Anterior cingulate cortex (tissue), 58 donors: ENCODE data around the gene ZNRF3.

Source experiments
- DNase-seq, 58 donors: peaks; one replicate each; lab custom pipeline; 2025; lab: John Stamatoyannopoulos, UW

Gene ZNRF3

DNA sequence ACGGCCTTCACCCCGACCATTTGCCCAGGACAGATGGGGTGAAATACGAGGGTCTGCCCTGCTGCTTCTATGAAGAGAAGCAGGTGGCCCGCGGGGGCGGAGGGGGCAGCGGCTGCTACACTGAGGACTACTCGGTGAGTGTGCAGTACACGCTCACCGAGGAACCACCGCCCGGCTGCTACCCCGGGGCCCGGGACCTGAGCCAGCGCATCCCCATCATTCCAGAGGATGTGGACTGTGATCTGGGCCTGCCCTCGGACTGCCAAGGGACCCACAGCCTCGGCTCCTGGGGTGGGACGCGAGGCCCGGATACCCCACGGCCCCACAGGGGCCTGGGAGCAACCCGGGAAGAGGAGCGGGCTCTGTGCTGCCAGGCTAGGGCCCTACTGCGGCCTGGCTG, 167.1 kb downstream of the ZNRF3 start:
- no peak for DNase-seq

DNA sequence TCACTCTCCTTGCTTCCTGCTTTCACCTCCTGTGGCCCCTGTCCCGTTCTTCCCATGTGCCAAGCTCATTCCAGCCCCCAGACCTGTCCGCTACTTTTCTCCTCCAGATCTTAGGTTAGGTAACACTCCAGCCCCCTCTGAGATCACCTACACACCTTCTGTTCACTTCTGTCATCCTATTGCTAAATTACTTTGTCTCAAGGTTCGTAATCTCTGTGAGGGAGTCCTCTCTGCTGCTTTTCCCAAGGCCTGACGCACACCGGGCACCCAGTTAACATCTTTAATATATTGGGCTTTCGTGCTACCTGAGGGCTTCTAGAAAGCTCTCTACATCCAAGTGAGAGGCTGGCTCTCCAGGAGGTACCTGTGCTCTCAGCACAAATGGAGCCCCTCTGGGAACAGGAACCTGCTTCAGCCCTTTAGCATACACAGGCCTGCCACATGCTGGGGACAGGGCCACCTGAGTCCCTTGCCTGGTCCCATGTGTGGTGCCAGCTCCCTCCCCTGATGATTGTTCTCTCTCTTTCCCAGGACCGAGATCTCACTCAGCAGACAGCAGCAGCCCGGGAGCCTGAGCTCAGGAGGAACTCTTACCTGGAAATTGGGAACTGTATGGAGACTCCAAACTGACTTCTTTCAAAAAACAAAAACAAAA, 169.8 kb downstream of the ZNRF3 start:
- no peak for DNase-seq

DNA sequence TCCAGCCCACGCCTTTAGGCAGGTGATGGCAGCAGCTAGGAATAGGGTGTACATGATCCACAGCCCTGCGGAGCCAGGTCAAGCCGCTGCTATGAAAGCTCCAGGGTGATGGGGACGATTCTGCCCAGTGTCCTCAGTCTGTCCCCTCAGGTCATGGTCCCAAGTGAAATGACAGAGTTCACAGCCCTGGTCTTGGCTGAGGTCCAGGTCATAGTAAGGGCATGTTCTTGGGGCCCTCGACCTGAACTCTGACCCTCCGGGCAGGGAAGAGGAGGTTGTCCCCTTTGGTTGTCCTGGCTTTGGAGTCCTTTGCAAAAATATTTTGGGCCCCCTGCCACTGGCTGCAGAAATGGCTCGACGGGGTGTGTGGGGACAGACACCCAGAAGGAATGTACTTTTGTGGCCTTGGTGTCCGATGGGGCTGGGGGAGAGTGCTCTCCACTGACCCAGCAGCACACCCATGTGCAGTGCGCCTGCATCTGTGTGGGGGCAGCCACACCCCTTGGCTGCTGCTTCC, 170.9 kb downstream of the ZNRF3 start:
- DNase-seq, result no peak

DNA sequence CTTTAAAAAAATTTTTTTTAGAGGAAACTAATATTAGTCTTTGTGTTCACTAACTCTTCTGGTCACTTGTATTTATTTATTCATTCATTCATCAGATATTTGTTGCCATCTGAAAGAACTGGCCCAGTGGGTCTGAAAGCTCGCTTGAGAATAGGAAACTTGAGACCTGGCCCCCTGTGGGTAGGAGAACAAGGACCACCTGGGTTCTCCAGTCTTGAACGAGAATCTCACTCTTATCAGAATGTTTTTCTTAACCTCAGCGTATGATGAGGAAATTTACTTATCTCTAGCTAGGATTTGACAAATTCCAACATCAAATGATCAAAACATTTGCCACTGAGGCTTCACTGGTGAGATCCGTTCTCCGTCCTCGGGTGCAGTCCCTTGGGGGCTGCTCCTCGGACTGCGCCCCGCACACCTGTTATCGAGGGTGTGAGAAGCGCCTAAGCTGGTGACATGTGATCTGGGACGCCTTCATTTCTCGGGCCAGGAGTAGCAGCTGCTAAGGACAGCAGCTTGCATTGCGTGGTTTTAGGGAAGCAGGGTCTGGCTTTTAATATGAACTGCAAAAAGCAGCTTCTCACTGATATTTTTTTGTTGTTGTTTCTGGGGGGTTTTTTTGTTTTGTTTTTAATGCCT, 171.9 kb downstream of the ZNRF3 start:
- no peak for DNase-seq

DNA sequence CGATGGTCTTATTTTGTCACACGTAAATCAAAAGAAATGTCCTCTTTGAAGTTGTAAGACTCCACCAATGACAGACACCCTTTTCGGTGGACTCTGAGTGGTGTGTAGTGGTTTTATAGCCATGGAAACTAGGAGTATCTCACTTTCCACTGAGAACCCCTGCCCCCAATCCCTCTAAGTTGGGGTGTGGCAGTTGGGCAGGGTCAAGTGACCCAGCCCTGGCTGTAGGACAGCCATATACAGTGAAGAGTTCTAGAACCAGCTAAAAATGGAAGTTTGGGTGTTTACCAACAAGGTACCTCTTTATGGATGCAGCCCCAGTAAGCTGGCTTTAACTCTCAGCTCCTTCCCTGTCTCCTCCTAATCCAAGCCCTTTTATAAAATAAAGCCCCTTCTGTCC, 173.1 kb downstream of the ZNRF3 start:
- DNase-seq, result no peak

DNA sequence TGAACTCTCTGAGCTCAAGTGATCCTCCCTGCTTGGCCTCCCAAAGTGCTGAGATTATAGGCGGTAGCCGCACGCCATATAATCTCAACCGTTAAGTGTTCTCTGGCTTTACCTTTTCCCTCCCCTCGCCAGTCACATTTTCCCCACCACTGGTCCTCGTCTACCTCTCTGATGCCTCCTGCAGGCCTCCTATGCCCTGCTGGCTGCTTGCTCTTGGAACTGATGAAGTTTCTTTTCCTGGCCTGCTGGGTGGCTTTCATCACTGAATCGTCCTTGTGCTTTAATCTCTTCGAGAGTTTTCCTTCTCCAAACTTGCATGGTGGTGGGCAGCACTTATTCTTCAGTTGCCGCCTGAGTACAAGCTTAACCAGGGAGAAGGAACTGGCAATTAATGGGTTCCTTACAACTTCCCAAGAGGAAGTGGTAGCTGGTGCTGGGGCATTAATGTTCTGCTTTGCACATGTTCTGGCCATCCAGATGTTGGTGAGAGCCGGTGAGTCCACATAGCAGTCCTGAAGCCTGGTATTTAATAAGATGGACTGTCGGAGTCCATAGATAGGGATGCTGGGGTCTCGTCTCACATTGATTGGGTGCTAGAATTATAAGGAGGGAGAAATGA, 177.0 kb downstream of the ZNRF3 start:
- DNase-seq, result no peak

DNA sequence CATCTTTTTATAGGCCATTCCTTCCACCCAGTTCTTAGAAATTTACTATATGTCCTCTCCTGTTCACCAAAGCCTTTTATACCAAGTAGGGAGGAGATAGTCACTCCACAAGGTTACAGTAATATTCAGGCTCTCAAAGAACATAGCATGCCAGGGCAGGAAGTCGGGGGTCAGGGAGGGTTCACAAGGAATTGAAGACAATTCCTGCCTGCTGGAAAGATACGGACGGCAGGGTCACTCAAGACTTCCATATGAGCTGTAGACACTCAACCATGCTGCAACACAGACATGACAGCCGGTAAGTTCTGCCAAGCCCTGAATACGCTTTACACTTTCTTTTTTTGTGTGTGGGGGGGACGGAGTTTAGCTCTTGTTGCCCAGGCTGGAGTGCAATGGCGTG, 177.6 kb downstream of the ZNRF3 start:
- no peak for DNase-seq

DNA sequence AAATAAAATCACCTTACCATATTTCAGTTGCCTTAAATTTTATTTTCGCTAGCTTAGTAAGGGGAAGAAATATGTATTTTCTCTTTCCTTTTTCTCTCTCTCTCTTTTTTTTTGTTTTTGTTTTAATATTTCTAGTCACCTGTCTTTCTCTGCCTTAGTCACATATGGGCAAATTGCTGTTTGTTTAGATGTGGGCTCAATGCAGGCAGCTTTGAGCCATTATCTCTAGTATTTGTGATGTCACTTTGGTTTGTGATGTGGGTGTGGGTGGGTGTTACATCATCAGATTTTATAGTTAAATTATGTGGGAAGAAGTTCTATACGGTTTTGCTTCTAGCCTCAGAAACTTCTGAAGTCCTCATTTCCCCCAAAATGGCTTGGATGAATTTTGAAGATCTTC, 178.4 kb downstream of the ZNRF3 start, which contains the start of gene C22orf31:
Gene C22orf31, minus strand, starts transcription at position 59 of the 400 bp plus-strand sequence. Its CDS starts 39 bp downstream, at position 20.
- no peak for DNase-seq

DNA sequence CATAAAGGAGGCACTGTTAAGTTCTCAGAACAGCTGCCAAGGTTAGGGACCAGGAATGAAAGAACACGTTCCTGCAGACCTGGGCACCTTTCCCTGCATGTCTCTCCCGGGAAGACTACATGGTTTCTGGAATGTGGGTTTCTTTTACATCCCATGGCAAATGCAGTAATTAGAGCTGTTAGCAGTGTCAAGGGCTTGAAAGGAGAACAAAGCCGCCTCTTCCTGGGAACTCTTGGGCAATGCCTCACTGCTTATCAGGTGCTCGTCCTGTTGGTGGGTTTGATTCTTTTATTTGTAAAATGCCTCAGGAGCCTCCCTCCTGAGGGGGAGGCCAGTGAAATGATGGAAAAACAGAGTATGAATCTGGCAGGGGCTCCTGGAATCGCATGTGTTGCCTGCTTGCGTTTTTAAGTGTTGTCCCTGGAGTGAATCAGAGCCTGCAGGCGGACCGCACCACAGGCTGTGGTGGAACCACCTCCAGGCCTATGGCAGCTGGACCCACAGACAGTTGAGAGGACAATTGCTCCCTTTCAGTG, 179.0 kb downstream of the ZNRF3 start:
- no peak for DNase-seq

DNA sequence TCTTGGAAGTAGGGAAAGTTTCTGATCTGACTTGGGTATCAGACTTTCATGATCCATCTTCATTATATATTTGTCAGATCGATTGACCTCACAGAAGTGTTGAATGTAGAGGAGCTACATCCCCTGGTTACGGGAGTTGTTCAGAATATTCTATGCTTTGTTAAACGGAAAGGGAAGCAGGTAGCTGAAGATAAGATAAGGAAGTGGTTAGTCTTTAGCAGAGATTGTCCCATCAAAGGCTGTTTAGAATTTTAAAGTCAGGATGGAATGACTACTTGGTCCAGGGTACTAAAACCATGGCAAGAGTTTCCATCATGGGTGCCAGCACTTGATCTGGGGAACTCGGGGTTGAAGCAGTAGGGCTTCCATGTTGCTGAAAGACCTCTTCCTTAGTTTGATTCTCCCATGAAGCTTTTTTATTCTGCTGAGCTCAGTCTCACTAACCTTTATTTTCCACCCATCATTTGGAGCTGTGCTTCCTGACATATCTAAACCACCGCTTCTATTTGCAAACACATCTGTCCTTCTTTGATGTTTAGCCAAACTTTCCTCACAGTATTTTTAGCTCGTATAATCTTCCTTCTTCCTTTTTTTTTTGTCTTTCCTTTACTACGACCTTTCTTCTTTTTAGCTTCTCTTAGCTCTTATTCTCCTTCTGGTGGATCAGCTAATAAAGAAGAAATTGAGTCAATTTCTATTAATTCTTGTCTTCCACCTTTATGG, 182.3 kb downstream of the ZNRF3 start:
- DNase-seq, result no peak

DNA sequence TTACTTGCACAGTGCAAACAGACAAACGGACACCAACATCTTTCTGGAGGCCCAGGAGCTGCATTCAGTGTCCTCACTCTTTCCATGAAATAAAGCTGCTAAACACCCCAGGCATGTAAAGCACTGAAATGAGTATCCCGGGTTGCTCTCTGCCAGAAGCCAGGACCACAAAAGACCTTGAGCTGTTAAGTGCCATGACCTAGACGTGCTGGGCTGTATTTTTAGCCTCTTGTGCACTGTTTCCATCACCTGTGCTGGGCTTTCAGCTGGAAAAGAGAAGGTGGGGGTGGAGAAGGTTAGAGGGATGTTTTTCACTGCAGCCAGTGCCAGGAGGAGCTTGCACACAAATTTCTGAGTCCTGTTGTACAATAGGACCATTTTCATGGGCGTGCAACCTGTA, 186.1 kb downstream of the ZNRF3 start:
- no peak for DNase-seq

DNA sequence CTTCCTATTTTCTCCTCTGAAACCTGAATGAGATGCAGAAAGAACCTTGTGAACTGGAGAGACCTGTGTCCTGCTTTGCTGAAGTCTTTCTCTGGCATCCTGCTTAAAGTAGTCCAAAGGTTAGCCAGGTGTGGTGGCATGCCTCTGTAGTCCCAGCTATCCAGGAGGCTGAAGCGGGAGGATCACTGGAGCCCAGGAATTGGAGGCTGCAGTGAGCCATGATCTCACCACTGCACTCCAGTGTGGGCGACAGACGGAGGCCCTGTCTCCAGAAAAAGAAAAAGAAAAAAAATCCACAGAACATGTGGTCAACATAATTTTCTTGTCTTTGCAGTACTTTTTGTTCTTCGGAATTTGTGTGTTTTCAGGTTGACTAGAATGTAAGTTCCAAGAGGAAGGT, 187.1 kb downstream of the ZNRF3 start:
- no peak for DNase-seq

DNA sequence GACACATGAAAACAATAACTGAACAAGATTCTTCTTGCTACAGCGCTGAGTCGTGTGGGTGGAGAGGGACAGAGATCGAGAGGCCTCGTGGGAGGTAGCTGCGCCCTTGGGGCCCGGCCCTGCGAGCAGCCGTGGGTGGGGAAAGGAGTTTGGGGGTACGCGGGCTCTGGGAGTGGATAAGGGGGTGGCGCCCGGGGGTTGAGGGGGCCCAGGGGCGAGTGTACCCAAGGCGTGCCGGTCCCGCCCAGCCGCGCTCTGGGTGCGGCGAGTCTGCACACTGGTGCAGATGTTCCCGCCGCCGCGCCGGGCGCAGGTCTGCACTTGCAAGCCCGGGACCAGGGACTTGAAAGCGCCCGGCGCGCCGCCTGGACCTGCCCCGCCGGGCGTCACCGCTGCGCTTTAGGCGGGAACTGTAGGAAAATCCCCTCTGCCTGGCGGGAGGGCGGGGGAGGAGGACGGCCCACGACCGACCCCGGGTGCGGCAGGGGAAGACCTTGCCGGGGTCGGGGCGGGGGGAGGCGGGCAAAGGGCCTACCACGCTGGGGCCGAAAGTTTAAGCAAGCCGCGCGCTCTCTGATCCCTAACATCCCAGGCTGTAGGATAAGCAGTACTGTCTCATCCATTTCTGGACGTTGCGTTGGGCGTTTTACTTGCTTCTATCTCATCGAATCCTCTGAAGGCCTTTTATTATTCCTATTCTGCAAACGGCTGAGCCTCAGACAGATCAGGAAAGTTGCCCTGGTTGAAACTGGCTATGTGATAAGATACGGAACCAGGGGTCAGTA, 188.1 kb downstream of the ZNRF3 start:
- no peak for DNase-seq

DNA sequence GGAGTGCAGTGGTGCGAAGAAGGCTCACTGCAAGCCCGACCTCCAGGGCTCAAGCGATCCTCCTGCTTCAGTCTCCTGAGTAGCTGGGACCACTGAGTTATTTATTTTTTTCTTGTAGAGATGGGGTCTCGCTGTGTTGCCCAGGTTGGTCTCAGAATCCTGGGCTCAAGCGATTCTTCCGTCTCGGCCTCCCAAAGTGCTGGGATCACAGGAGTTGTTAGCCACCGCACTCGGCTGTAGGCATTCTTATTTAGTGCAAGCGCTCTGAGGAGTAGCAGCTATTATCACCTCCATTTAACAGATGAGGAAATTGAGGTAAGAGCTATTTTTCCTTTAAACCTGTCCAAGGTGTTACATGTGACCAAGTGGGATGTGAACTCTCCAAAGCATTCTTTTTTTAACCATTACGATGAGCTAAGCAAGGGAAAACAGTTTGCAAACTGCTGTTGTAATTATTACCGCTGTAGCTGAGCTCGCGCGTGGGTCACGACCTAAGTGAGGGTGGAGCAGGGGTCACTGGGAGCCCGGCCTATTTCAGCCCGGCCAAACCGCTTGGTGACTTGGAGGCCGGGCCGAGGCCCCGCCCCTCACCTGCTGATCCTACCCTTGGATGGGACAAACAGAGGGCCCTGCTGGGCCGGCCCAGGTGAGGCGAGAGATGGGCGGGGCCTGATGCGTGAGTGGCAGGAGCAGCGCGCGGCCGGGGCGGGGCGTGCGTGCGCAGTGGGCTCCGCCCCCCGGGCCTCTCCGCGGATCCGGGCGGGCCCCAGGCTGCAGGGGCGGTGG, 189.0 kb downstream of the ZNRF3 start:
- peak in 53 of 58 donors; percentile 17 to 83 (median 61) for DNase-seq

DNA sequence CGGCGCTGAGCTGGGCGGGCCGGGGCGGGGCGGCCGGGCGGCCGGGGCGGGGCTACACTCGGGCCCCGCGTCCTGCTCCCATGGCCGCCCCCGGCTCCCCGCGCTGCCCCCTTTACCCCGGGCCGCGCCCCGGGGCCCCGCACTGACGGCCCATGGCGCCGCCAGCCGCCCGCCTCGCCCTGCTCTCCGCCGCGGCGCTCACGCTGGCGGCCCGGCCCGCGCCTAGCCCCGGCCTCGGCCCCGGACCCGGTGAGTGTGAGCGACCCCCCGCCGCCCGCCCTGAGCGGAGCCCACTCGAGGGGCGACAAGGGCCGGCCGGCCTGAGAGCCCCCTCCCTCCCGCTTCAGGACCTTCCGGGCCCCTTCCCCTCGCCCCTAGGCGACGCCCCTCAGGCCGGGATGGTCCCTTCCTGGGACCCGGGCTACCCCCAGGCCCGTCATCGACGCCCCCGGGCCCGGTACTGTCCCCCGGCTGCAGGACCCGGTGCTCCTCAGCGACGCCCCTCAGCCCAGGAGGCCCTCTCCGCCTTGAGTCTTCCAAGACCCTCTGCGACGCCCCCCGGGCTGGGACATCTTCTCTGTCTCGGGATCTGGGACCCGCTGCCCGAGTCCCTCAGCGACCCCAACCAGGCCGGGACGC, 189.7 kb downstream of the ZNRF3 start, which contains the start of gene KREMEN1:
Gene KREMEN1, plus strand, starts transcription at position 57 of the 639 bp plus-strand sequence. Its CDS starts 96 bp downstream, at position 153.
- no peak for DNase-seq

DNA sequence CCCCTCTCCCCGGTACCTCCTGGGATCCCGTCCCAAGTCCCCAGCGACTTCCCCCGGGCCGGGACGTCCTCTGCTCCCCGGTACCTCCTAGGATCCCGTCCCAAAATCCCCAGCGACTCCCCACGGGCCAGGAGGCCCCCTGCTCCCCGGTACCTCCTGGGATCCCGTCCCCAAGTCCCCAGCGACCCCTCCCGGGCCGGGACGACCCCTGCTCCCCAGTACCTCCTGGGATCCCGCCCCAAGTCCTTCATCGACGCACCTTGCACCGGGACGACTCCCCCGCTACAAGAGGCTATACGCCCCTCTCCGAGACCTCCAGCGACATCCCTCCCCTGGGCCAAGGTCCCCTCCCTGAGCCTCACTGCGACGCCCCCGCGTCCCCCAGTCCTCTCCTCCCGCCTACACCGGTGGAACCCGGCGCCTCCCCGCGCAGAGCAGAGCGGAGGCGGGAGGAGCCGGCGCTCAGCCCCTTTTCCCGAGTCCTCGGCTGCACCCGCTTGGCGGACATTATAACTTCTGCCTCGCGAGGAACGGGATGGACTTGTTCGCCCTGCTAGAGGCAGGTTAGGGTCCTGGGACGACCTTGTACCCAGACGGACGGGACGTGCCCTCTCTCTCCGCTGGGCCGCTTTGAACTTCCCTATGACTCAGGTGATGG, 190.4 kb downstream of the ZNRF3 start:
- DNase-seq, result peak in 11 of 58 donors; percentile 10 to 39 (median 22)

DNA sequence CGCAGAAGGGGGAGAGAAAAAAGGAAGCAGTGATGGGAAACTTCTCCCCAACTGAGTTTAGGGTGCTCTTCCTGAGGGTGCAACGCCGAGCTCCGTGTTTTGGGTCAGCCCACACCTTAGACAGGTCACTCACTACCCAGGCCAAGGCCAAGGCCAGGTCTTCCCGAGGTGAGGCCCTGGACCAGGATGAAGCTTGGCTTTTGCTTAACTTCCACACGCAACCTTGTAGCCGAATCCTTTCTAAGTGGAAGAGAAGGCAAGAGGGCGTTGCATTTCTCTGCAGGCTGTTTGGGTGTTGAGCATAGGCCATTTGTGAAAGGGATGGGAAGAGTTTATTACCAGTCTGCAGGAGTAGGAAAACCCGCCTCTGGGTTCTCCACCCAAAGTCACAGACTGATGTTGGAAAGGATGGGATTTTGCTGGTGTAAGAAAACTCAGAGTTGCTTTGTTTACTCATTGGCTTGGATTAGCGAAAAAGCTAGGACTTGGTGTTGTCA, 191.0 kb downstream of the ZNRF3 start:
- DNase-seq, result no peak
